IPS DF 6.9 (cell line): Measurements from ENCODE around the gene TBC1D23.
"Not testable (repeated sequence)": the region's sequence is repeated elsewhere in the genome, so short reads cannot be mapped to it uniquely, and the experiment has no call there.

Experiments
- DNase-seq: peaks from one replicate; pipeline ENCODE4 v3.0.0-alpha.2; 2013; ENCODE audit warnings: low read depth, low spot score
- H3K27ac ChIP-seq: one replicate; pipeline ENCODE4 v1.5.1; 2013; ENCODE audit warnings: low read length, control low read depth
- H3K27me3 ChIP-seq: 2 replicates; pipeline ENCODE4 v1.6.1; 2013; ENCODE audit warnings: mild to moderate bottlenecking, low read length; ENCODE audit not compliant: control insufficient read depth, insufficient read depth
- H3K36me3 ChIP-seq: 2 replicates; pipeline ENCODE4 v1.6.1; 2013; ENCODE audit warnings: low read length; ENCODE audit not compliant: control insufficient read depth, insufficient read depth
- H3K4me1 ChIP-seq: 2 replicates; pipeline ENCODE4 v1.6.1; 2013; ENCODE audit warnings: low read length; ENCODE audit not compliant: control insufficient read depth, insufficient read depth
- H3K4me3 ChIP-seq: 2 replicates; pipeline ENCODE4 v1.5.1; 2013; ENCODE audit warnings: mild to moderate bottlenecking, low read length
- H3K9me3 ChIP-seq: 2 replicates; pipeline ENCODE4 v1.6.1; 2013; ENCODE audit warnings: low read length, inconsistent platforms; ENCODE audit not compliant: control insufficient read depth, insufficient read depth
- WGBS: extraction: QIAGEN DNeasy Blood & Tissue Kit; methylation state at CpG from one replicate; pipeline ENCODE4 v1.1.7; 2013; ENCODE audit warnings: mixed read lengths, missing lambda C conversion rate; ENCODE audit not compliant: insufficient read length, insufficient coverage; 5-methylcytosine and 5-hydroxymethylcytosine counted together

TBC1D23 gene

GRCh38 chr3:100327377-100327776, 66.6 kb downstream of the TBC1D23 start:
- not testable (repeated sequence) for H3K36me3 ChIP-seq, H3K9me3 ChIP-seq, H3K27me3 ChIP-seq, DNase-seq, H3K4me3 ChIP-seq, H3K4me1 ChIP-seq, H3K27ac ChIP-seq
- no CpG with 5 or more reads among the region's 5 CpGs for whole genome bisulfite sequencing

GRCh38 chr3:100329800-100330489, 69.2 kb downstream of the TBC1D23 start:
- no peak overlapping the region for H3K27ac ChIP-seq
- no peaks in the 10 kb centered on the region for H3K4me1 ChIP-seq
- no peaks in the 10 kb centered on the region for H3K36me3 ChIP-seq
- DNase-seq = no peak
- no peaks in the 10 kb centered on the region for H3K9me3 ChIP-seq
- no peaks in the 10 kb centered on the region for H3K27me3 ChIP-seq
- WGBS = no CpG with 5 or more reads among the region's 4 CpGs
- no peak overlapping the region for H3K4me3 ChIP-seq

- Histone ChIP-seq H3K36me3 (no peaks in the 10 kb centered on the region), H3K4me3 (no peak overlapping the region), H3K27me3 (no peaks in the 10 kb centered on the region), H3K27ac (no peak overlapping the region), H3K4me1 (no peaks in the 10 kb centered on the region), H3K9me3 (no peaks in the 10 kb centered on the region)
- DNase-seq = no peak
- no CpG with 5 or more reads among the region's 5 CpGs for WGBS
These were observed 69.9 kb downstream of the TBC1D23 start for GRCh38 chr3:100330651-100331050.

GRCh38 chr3:100331660-100332059, 70.9 kb downstream of the TBC1D23 start:
- no peaks in the 10 kb centered on the region for H3K9me3 ChIP-seq
- WGBS = no CpG with 5 or more reads among the region's 4 CpGs
- no peaks in the 10 kb centered on the region for H3K36me3 ChIP-seq
- no peaks in the 10 kb centered on the region for H3K4me1 ChIP-seq
- no peak overlapping the region for H3K4me3 ChIP-seq
- no peak overlapping the region for H3K27ac ChIP-seq
- H3K27me3 ChIP-seq = no peaks in the 10 kb centered on the region
- no peak for DNase-seq

- DNase-seq = no peak
- H3K36me3 ChIP-seq = no peaks in the 10 kb centered on the region
- no peaks in the 10 kb centered on the region for H3K9me3 ChIP-seq
- no peak overlapping the region for H3K4me3 ChIP-seq
- H3K27ac ChIP-seq = no peak overlapping the region
- H3K4me1 ChIP-seq = no peaks in the 10 kb centered on the region
- H3K27me3 ChIP-seq = no peaks in the 10 kb centered on the region
These were observed 72.3 kb downstream of the TBC1D23 start for GRCh38 chr3:100333051-100333450.

DNA sequence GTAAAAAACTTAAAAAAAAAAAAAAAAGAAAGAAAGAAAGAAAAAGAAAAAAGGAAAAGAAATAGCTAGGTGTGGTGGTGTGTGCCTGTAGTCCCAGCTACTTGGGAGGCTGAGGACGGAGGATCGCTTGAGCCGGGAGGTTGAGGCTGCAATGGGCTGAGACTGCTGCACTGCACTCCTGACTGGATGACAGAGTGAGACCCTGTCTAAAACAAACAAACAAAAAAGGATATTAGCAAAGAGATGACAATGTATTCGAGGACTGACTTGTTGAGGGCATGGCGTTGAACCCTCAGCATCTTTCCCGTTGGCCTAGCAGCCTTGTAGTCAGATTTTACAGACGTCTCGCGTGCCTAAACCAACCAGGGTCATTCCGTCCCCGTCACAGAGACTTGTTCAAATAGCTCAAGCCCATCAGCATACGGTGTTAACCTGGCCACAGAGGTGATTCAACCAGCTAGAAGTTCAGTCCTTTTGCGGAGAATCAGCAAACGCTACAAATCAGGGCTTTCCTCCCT, 73.2 kb downstream of the TBC1D23 start:
- H3K27ac ChIP-seq = no peak overlapping the region
- no peaks in the 10 kb centered on the region for H3K36me3 ChIP-seq
- DNase-seq = peak; percentile 41
- no peaks in the 10 kb centered on the region for H3K9me3 ChIP-seq
- no CpG with 5 or more reads among the region's 14 CpGs for WGBS
- no peaks in the 10 kb centered on the region for H3K4me1 ChIP-seq
- H3K27me3 ChIP-seq = no peaks in the 10 kb centered on the region
- peak overlapping the region; percentile 46; the same call in 1 of the 2 replicates for H3K4me3 ChIP-seq

DNA sequence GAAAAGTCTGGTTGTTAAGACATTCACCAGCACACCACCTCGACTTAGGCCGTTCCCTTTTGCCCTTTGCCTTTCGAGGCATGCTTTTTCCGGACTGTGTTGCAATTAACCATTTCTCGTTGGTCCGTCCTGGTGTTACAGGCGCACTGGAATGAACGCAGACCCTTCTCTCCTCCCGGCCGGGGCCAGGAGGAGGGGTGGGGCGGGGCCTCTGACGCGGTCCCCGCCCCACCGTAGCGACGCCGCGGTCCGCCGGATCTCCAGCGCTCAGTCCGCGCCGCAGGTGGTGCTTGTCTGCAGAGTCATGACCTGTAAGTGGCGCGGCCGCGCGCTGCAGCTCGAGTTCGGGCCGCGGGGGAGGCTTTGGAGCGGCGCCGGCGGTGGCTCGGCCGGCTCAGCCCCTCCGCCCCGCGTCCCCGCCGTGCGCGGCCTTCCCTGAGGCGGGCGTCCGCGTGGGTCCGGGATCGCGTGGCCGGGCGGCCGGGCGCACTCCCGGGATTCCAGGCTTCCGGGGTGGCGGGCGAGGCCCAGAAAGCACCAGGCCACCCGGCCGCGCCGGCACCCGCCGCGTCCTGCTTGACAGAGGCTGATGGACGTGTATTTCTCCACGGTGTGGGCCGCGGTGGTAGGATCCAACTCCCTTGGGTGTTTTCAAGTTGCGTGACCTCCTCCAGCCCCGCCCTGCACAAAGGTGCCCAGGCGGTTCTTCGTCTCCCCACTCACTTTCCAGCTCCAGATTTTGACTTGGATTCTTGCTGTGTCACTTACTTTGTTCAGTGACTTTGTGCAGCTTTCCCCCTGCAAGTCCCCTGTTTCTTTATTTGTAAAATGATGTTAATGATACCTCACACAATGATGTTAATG, 73.9 kb downstream of the TBC1D23 start, which contains the start of gene NIT2:
NIT2 (plus strand) TSS at position 270 of the 864 bp plus-strand sequence; CDS start at position 305, 35 bp downstream.
- no peaks in the 10 kb centered on the region for H3K27me3 ChIP-seq
- WGBS = no CpG with 5 or more reads among the region's 77 CpGs
- no peak within 1 kb of the TSS for H3K27ac ChIP-seq
- no peaks in the 10 kb centered on the region for H3K4me1 ChIP-seq
- peak; percentile 67 for DNase-seq
- no peaks in the 10 kb centered on the region for H3K9me3 ChIP-seq
- H3K4me3 ChIP-seq = peak within 1 kb of the TSS; percentile 46; the same call in 1 of the 2 replicates
- no peaks in the 10 kb centered on the region for H3K36me3 ChIP-seq

GRCh38 chr3:100335434-100335833, 74.6 kb downstream of the TBC1D23 start:
- no CpG with 5 or more reads among the region's 14 CpGs for WGBS
- no peak overlapping the region for H3K27ac ChIP-seq

GRCh38 chr3:100336229-100336628, 75.4 kb downstream of the TBC1D23 start:
- DNase-seq, H3K4me3 ChIP-seq, H3K4me1 ChIP-seq, H3K27me3 ChIP-seq, H3K27ac ChIP-seq, H3K36me3 ChIP-seq, H3K9me3 ChIP-seq: not testable (repeated sequence)
- no CpG with 5 or more reads among the region's 10 CpGs for WGBS

More at GRCh38 chr3:100335434-100335833, 74.6 kb downstream of the TBC1D23 start:
- Histone ChIP-seq H3K36me3 (no peaks in the 10 kb centered on the region), H3K27me3 (no peaks in the 10 kb centered on the region), H3K4me1 (no peaks in the 10 kb centered on the region), H3K4me3 (no peak overlapping the region), H3K9me3 (no peaks in the 10 kb centered on the region)
- DNase-seq = no peak

GRCh38 chr3:100338911-100339310, 78.1 kb downstream of the TBC1D23 start:
- Histone ChIP-seq H3K4me1 (no peaks in the 10 kb centered on the region), H3K36me3 (no peaks in the 10 kb centered on the region), H3K27ac (no peak overlapping the region), H3K27me3 (no peaks in the 10 kb centered on the region), H3K4me3 (no peak overlapping the region), H3K9me3 (no peaks in the 10 kb centered on the region)
- DNase-seq = no peak
- WGBS = no CpG with 5 or more reads among the region's 10 CpGs
